Non-pigmented ciliary epithelial cell (primary cell): ENCODE data around the gene CYP26B1.

Experiments used
- DNase-seq: peaks from one replicate; pipeline ENCODE4 v3.0.0-alpha.2; 2010; ENCODE audit warnings: low read depth

CYP26B1 gene

GRCh38 chr2:72147303-72147971, at the start of gene CYP26B1:
TSS of gene CYP26B1 (minus strand) at chr2:72147862. CDS start at chr2:72147834, 28 bp downstream.
- no peak for DNase-seq

- no peak for DNase-seq
These were observed 46.1 kb upstream of the CYP26B1 start for GRCh38 chr2:72193723-72194122.

- no peak for DNase-seq
These were observed 43.8 kb upstream of the CYP26B1 start for GRCh38 chr2:72191441-72191840.

GRCh38 chr2:72185206-72185605, 37.5 kb upstream of the CYP26B1 start:
- DNase-seq = no peak

GRCh38 chr2:72183466-72183865, 35.8 kb upstream of the CYP26B1 start:
- no peak for DNase-seq

- no peak for DNase-seq
These were observed 35.4 kb upstream of the CYP26B1 start for GRCh38 chr2:72183016-72183415.

- no peak for DNase-seq
These were observed 34.9 kb upstream of the CYP26B1 start for GRCh38 chr2:72182547-72182946.

- DNase-seq = no peak
These were observed 34.0 kb upstream of the CYP26B1 start for GRCh38 chr2:72181616-72182015.

- DNase-seq = no peak
These were observed 32.7 kb upstream of the CYP26B1 start for GRCh38 chr2:72180351-72180750.

GRCh38 chr2:72178551-72178950, 30.9 kb upstream of the CYP26B1 start:
- no peak for DNase-seq

- DNase-seq = no peak
These were observed 28.6 kb upstream of the CYP26B1 start for GRCh38 chr2:72176281-72176680.

- DNase-seq = no peak
These were observed 28.0 kb upstream of the CYP26B1 start for GRCh38 chr2:72175636-72176035.

- DNase-seq = no peak
These were observed 26.1 kb upstream of the CYP26B1 start for GRCh38 chr2:72173640-72174321.

GRCh38 chr2:72172478-72172877, 24.8 kb upstream of the CYP26B1 start:
- no peak for DNase-seq

- DNase-seq = no peak
These were observed 18.6 kb upstream of the CYP26B1 start for GRCh38 chr2:72166279-72166678.

GRCh38 chr2:72165792-72166191, 18.1 kb upstream of the CYP26B1 start:
- no peak for DNase-seq

- DNase-seq = no peak
These were observed 14.9 kb upstream of the CYP26B1 start for GRCh38 chr2:72162574-72162973.

GRCh38 chr2:72159211-72159993, 11.7 kb upstream of the CYP26B1 start:
- DNase-seq = no peak

- DNase-seq = no peak
These were observed 10.5 kb upstream of the CYP26B1 start for GRCh38 chr2:72157871-72158771.

- no peak for DNase-seq
These were observed 9.2 kb upstream of the CYP26B1 start for GRCh38 chr2:72156872-72157271.

- DNase-seq = no peak
These were observed 8.1 kb upstream of the CYP26B1 start for GRCh38 chr2:72155737-72156136.

GRCh38 chr2:72155151-72155550, 7.5 kb upstream of the CYP26B1 start:
- no peak for DNase-seq
